ENCODE measurements around the gene COQ2.

Gene COQ2

DNA sequence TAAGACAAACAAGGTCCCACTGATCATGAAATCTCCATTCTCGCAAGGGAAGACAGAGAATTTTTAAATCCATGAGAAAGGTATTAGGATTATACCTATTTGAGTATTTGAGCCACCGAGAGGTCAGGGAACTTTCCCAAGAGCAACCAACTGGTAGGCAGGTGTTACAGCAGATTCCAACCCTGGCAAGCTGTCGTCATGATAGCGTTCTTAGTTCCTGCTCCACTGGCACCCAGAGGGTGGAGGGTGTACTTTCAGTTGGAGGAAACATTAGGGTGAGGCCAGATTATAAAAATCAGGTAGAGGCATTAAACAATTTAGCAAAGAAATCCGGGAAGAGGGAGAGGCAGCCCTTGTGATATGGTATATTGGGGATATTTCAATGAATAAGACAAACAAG is 23.3 kb downstream of the COQ2 start:
- TF ChIP-seq CTCF (IDR thresholded peaks at IDR 0.05; ENCODE audit: low read depth, low read length), result no peak
- H3K9me3 ChIP-seq (ENCODE audit: severe bottlenecking), result no peaks in the 10 kb centered on the region
- DNase-seq, result no peak
- H3K27ac ChIP-seq, result no peak overlapping the region
- peaks cover 3% of the 10 kb centered on the region for H3K36me3 ChIP-seq
- no peaks in the 10 kb centered on the region for H3K27me3 ChIP-seq (ENCODE audit: insufficient read depth, low read depth, severe bottlenecking)
- no peak overlapping the region for H3K4me3 ChIP-seq (ENCODE audit: low read depth, low read length)

DNA sequence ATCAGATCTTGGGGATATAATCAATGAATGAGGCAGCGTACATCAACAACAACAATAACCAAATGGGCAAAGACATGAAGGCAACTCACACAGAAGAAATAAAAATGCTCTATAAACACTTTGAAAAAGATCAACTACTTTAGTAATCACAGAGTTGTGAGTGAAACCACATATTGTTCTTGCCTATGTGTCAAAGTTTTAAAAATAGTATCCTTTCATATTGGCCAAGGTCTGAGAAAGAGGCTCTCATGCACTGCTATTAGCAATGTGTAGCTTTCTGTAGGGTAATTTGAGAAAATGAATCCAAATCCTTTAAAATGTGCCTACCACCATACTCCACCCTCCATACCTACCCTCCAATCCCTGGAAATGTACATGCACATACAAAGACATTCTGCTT is 25.0 kb downstream of the COQ2 start:
- Histone ChIP-seq H3K27ac (no peak overlapping the region), H3K4me3 (ENCODE audit: low read depth, low read length) (no peak overlapping the region), H3K36me3 (no peaks in the 10 kb centered on the region; the same call in 1 of the 2 replicates), H3K9me3 (ENCODE audit: severe bottlenecking) (no peaks in the 10 kb centered on the region), H3K27me3 (ENCODE audit: insufficient read depth, low read depth, severe bottlenecking) (no peaks in the 10 kb centered on the region)
- no peak for TF ChIP-seq CTCF (IDR thresholded peaks at IDR 0.05; ENCODE audit: low read depth, low read length)
- no peak for DNase-seq

DNA sequence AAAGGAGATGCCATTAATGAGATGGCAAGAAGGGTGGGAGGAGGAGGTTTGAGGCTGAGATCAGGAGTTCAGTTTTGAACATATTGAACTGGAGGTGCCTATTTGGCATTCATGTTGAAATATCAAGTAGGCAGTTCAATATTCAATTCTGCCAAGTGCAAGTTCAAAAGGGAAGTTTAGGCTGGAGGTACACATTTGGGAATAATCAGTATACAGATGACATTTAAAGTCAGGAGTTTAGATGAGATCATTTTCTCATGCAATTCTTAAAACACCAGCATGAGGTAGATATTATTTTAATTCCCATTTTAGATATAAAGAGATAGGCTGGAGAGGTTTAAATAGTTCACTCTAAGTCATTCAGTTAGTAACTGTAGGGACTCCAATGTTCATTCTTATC is 26.1 kb downstream of the COQ2 start:
- Histone ChIP-seq H3K36me3 (no peaks in the 10 kb centered on the region; the same call in 1 of the 2 replicates), H3K27me3 (ENCODE audit: insufficient read depth, low read depth, severe bottlenecking) (no peaks in the 10 kb centered on the region), H3K9me3 (ENCODE audit: severe bottlenecking) (no peaks in the 10 kb centered on the region), H3K4me3 (ENCODE audit: low read depth, low read length) (no peak overlapping the region), H3K27ac (no peak overlapping the region)
- DNase-seq, result no peak
- no peak for TF ChIP-seq CTCF (IDR thresholded peaks at IDR 0.05; ENCODE audit: low read depth, low read length)

GRCh38 chr4:83257811-83258210 is 26.8 kb downstream of the COQ2 start:
- DNase-seq, result no peak
- Histone ChIP-seq H3K27ac (no peak overlapping the region), H3K4me3 (ENCODE audit: low read depth, low read length) (no peak overlapping the region), H3K36me3 (no peaks in the 10 kb centered on the region; the same call in 1 of the 2 replicates), H3K27me3 (ENCODE audit: insufficient read depth, low read depth, severe bottlenecking) (no peaks in the 10 kb centered on the region), H3K9me3 (ENCODE audit: severe bottlenecking) (no peaks in the 10 kb centered on the region)
- no peak for TF ChIP-seq CTCF (IDR thresholded peaks at IDR 0.05; ENCODE audit: low read depth, low read length)

- no peak for TF ChIP-seq CTCF (IDR thresholded peaks at IDR 0.05; ENCODE audit: low read depth, low read length)
- DNase-seq, result no peak
- H3K36me3 ChIP-seq, result no peaks in the 10 kb centered on the region; the same call in 1 of the 2 replicates
- H3K27ac ChIP-seq, result no peak overlapping the region
- H3K9me3 ChIP-seq (ENCODE audit: severe bottlenecking), result no peaks in the 10 kb centered on the region
- no peaks in the 10 kb centered on the region for H3K27me3 ChIP-seq (ENCODE audit: insufficient read depth, low read depth, severe bottlenecking)
- H3K4me3 ChIP-seq (ENCODE audit: low read depth, low read length), result no peak overlapping the region
These were observed 29.0 kb downstream of the COQ2 start for GRCh38 chr4:83255584-83255983.

DNA sequence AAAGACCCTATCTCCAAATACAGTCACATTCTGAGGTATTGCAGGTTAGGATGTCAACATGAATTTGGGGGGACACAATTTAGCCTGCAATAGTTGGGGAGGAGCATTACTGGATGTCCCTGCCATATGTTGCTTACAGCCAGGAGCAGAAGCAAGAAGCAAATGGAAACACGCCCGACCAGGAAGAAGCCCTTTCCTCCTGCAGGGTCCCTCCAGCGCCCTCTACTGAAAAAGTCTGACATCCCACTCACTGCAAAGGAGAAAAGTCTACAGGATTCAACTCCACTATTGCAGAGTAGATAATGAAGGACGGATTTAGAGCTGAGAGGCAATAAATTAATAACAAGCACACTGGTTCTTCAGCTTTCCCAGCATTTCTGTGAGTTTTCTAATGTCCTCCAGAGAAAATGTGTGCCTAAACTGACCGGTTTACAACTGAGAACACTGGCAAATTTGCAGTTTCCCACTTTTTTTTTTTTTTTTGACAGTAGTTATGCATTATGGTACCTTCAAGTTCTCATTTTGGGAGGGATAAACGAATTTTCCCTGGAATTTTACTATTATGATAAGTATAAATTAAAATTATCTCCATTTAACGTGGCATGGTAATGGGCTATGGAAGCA is 31.7 kb downstream of the COQ2 start:
- H3K27me3 ChIP-seq (ENCODE audit: insufficient read depth, low read depth, severe bottlenecking), result no peaks in the 10 kb centered on the region
- DNase-seq, result peak; percentile 84
- H3K27ac ChIP-seq, result no peak overlapping the region
- H3K36me3 ChIP-seq, result no peaks in the 10 kb centered on the region
- H3K4me3 ChIP-seq (ENCODE audit: low read depth, low read length), result no peak overlapping the region
- peak; percentile 86 for TF ChIP-seq CTCF (IDR thresholded peaks at IDR 0.05; ENCODE audit: low read depth, low read length)
- no peaks in the 10 kb centered on the region for H3K9me3 ChIP-seq (ENCODE audit: severe bottlenecking)
